Esophagus squamous epithelium (tissue), 5 donors: Measurements from ENCODE around the gene PLEKHA8. TPM values are rescaled to one million over a fixed set of nuclear protein-coding genes. Genes with fewer than 3 reads are reported as not detected.
A peak's percentile ranks its signal among the peaks of the same experiment; 100 is the strongest.

ENCODE experiments used
- DNase-seq: peaks from one replicate; lab custom pipeline; 2025; lab: John Stamatoyannopoulos, UW
- H3K27ac ChIP-seq, 4 donors: fragments of 200-600 bp; sonication (generic); one replicate each; pipeline ENCODE4 v1.5.1; 2016 to 2019; ENCODE audit warnings: mild to moderate bottlenecking in 1 of 4
- H3K27me3 ChIP-seq, 4 donors: fragments of 200-600 bp; sonication (generic); 1 replicate in 3 of 4; 2 replicates in 1 of 4; pipeline versions ENCODE4 v1.5.1 to v1.6.0; 2017 to 2021; ENCODE audit warnings: antibody characterized with exemption in 1 of 4
- H3K36me3 ChIP-seq, 3 donors: fragments of 200-600 bp; sonication (generic); one replicate each; pipeline ENCODE4 v1.5.1; 2016 to 2019
- H3K4me1 ChIP-seq, 3 donors: fragments of 200-600 bp; sonication (generic); one replicate each; pipeline ENCODE4 v1.5.1; 2017 to 2019
- H3K4me3 ChIP-seq, 4 donors: fragments of 200-600 bp; sonication (generic); 1 replicate in 3 of 4; 2 replicates in 1 of 4; pipeline ENCODE4 v1.5.1; 2016 to 2019; ENCODE audit warnings: mild to moderate bottlenecking in 2 of 4, moderate library complexity in 1 of 4
- H3K9me3 ChIP-seq, 3 donors: fragments of 200-600 bp; sonication (generic); one replicate each; pipeline ENCODE4 v1.5.1; 2016 to 2019
- POLR2A ChIP-seq, 4 donors: fragments of 450-650 bp; IDR thresholded peaks; one replicate each; pipeline ENCODE4 v1.6.1; 2017; ENCODE audit warnings: antibody characterized with exemption in 4 of 4, mild to moderate bottlenecking in 4 of 4, moderate library complexity in 3 of 4
- WGBS, 2 donors: methylation state at CpG; one replicate each; pipeline ENCODE4 v1.1.5; 2018; 5-methylcytosine and 5-hydroxymethylcytosine counted together
- intact Hi-C: fragments of 100-400 bp; cut with DNase I; formaldehyde crosslinking; loops from one replicate; pipeline ENCODE4 v1.15.0; 2022
- total RNA-seq, 4 donors: library from RNA; depleted of rRNA; stranded (reverse); fragments of >200 nt; gene quantifications; one replicate each; pipeline ENCODE4 v1.1.0, GENCODE V29; 2016
- TF ChIP-seq, protein P1 (sequence below), 6 experiments: fragments of 450-650 bp in 4 of 6; fragments of 200-600 bp in 2 of 6; sonication (generic) in 2 of 6; IDR thresholded peaks; one replicate each; pipeline ENCODE4 v1.5.1; 2016 to 2019; ENCODE audit warnings: antibody characterized with exemption in 6 of 6, mild to moderate bottlenecking in 4 of 6, moderate library complexity in 4 of 6
- donor health status: DM: yes; HTN: yes; CAD: no.

The PLEKHA8 gene
- total RNA-seq, 4 donors from 2014 or later, result 5.1 to 10.5 (median 5.9) TPM

- H3K27ac ChIP-seq, result peak overlapping the region in 3 of 4 donors; percentile 91 to 98 (median 96)
- intact Hi-C loops, result no loop called here
- WGBS, 2 donors, result 76 to 81% methylated on average over 6 to 7 of the region's 7 CpGs
- H3K36me3 ChIP-seq, result no peaks in the 10 kb centered on the region
- no peak for TF ChIP-seq POLR2A (IDR thresholded peaks at IDR 0.05)
- TF ChIP-seq, protein P1, sequence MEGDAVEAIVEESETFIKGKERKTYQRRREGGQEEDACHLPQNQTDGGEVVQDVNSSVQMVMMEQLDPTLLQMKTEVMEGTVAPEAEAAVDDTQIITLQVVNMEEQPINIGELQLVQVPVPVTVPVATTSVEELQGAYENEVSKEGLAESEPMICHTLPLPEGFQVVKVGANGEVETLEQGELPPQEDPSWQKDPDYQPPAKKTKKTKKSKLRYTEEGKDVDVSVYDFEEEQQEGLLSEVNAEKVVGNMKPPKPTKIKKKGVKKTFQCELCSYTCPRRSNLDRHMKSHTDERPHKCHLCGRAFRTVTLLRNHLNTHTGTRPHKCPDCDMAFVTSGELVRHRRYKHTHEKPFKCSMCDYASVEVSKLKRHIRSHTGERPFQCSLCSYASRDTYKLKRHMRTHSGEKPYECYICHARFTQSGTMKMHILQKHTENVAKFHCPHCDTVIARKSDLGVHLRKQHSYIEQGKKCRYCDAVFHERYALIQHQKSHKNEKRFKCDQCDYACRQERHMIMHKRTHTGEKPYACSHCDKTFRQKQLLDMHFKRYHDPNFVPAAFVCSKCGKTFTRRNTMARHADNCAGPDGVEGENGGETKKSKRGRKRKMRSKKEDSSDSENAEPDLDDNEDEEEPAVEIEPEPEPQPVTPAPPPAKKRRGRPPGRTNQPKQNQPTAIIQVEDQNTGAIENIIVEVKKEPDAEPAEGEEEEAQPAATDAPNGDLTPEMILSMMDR (IDR thresholded peaks at IDR 0.05), result no peak
- H3K9me3 ChIP-seq, result no peaks in the 10 kb centered on the region
- H3K4me1 ChIP-seq, result peaks cover 5 to 43% (median 24%) of the 10 kb centered on the region in 3 donors
- H3K27me3 ChIP-seq, result no peaks in the 10 kb centered on the region
- no peak for DNase-seq
- H3K4me3 ChIP-seq, result peak overlapping the region in 3 of 4 donors; percentile 74 to 90 (median 82)
These were observed 108.7 kb downstream of the PLEKHA8 start for GRCh38 chr7:30136743-30137485.

DNA sequence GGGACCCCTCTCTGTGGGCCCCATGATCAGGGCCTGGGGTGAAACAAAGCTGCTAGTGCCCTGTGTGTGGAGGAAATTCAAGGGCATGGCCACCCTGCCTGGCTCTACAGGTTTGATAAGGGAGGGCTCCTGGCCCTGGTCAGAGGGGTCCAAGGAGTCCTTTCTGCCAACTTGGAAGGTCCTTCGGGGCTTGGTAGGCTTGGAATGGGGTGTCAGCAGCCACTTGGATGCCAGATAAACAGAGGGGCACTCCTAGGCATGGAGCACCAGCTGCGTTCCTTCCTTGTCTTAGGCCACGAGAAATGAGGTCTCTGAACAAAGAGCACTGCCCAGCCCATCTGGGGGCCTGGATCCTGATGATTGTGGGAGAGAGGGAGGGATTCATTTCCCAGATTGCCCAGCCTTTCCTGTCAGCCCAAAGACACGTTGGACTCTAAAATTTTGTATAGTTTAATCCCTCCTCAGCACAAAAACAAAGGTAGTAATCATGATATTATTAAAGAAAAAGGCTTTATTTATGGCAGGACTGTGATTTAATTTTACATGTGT is 111.7 kb downstream of the PLEKHA8 start:
- no peaks in the 10 kb centered on the region for H3K27me3 ChIP-seq
- no peak for TF ChIP-seq POLR2A (IDR thresholded peaks at IDR 0.05)
- TF ChIP-seq, protein P1 (IDR thresholded peaks at IDR 0.05), result no peak
- no peaks in the 10 kb centered on the region for H3K9me3 ChIP-seq
- no peaks in the 10 kb centered on the region for H3K36me3 ChIP-seq
- DNase-seq, result no peak
- peaks cover 20 to 65% (median 47%) of the 10 kb centered on the region in 3 donors for H3K4me1 ChIP-seq
- WGBS, 2 donors, result 62 to 67% methylated on average over 4 of the region's 4 CpGs
- peak overlapping the region in 3 of 4 donors; percentile 3 to 42 (median 34) for H3K27ac ChIP-seq
- intact Hi-C loops, result no loop called here
- H3K4me3 ChIP-seq, result no peak overlapping the region

DNA sequence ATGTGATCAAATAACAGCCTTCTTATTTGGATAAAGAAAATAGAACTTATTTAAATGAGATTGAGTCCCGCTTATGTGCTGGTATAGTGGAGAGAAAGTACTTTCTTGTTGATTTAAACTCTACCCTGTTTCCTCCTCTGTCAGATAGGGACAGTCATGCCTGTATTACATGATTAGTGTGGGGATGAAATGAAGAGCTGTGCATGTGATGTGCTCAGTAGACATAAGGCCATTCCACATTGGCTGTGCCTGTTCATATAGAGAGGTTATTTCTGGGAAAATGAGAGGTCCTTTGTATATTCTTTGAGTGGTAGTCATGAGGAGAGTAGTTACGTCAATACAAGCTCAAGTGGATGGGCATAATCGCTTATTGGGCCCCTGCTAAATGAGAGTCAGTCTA is 112.2 kb downstream of the PLEKHA8 start:
- Histone ChIP-seq H3K27me3 (no peaks in the 10 kb centered on the region), H3K4me3 (no peak overlapping the region), H3K36me3 (no peaks in the 10 kb centered on the region), H3K9me3 (no peaks in the 10 kb centered on the region), H3K27ac (peak overlapping the region in 1 of 4 donors; percentile 73), H3K4me1 (peaks cover 20 to 70% (median 47%) of the 10 kb centered on the region in 3 donors)
- WGBS, 2 donors, result 98% methylated on average over 3 of the region's 3 CpGs
- no peak for DNase-seq
- no peak for TF ChIP-seq POLR2A (IDR thresholded peaks at IDR 0.05)
- TF ChIP-seq, protein P1 (IDR thresholded peaks at IDR 0.05), result no peak
- intact Hi-C loops, result no loop called here

DNA sequence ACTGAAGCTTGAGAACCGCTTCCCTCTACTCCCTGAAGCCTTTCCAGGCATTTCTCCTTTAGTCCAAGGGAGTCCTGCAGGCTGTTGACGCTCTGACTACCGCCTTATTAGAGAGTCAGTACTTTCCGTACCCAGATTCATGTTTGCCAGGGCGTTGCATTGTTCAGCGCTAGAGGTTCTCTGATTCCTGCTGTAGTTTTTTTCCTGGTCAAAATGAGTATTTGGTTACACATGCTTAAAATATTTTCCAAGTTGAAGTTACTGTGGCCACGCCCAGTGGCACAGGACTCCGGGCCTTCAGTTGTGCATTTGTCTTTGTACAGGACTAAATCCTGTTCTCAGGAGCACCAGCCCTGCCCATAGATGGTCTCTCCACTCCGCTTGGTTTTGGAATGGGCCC is 114.5 kb downstream of the PLEKHA8 start:
- intact Hi-C loops, result no loop called here
- Histone ChIP-seq H3K4me1 (peaks cover 20 to 68% (median 38%) of the 10 kb centered on the region in 3 donors), H3K27me3 (no peaks in the 10 kb centered on the region), H3K4me3 (peak overlapping the region in 2 of 4 donors; percentile 6 to 17), H3K36me3 (no peaks in the 10 kb centered on the region), H3K27ac (peak overlapping the region; percentile 66 to 86 (median 78)), H3K9me3 (no peaks in the 10 kb centered on the region)
- TF ChIP-seq, protein P1 (IDR thresholded peaks at IDR 0.05), result no peak
- peak in 1 of 4 donors; percentile 20 for TF ChIP-seq POLR2A (IDR thresholded peaks at IDR 0.05)
- no peak for DNase-seq
- WGBS, 2 donors, result 24 to 47% methylated on average over 9 of the region's 9 CpGs

- H3K36me3 ChIP-seq, result no peaks in the 10 kb centered on the region
- no peaks in the 10 kb centered on the region for H3K9me3 ChIP-seq
- no peak overlapping the region for H3K4me3 ChIP-seq
- 47 to 60% methylated on average over 1 of the region's 1 CpG for WGBS, 2 donors
- TF ChIP-seq, protein P1 (IDR thresholded peaks at IDR 0.05), result no peak
- H3K27me3 ChIP-seq, result no peaks in the 10 kb centered on the region
- peak overlapping the region; percentile 66 to 86 (median 78) for H3K27ac ChIP-seq
- H3K4me1 ChIP-seq, result peaks cover 20 to 74% (median 38%) of the 10 kb centered on the region in 3 donors
- intact Hi-C loops, result no loop called here
- DNase-seq, result no peak
These were observed 115.6 kb downstream of the PLEKHA8 start for GRCh38 chr7:30143748-30144251.
